A549 (cell line): ENCODE measurements around the gene ATP8A2.

Experiments used
- CHD2 ChIP-seq: fragments of 150-350 bp; IDR thresholded peaks from 2 replicates; pipeline ENCODE4 v1.6.1; 2014; ENCODE audit warnings: low read length; ENCODE audit not compliant: partially characterized antibody
- MAZ ChIP-seq: fragments of 150-350 bp; IDR thresholded peaks from 2 replicates; pipeline ENCODE4 v1.6.1; 2014; ENCODE audit warnings: antibody characterized with exemption, low read depth, low read length, borderline replicate concordance
- SMC3 ChIP-seq: fragments of >200 bp; sonication (Bioruptor Twin); formaldehyde crosslinking; IDR thresholded peaks from 3 replicates; pipeline ENCODE4 v1.6.1; 2018; ENCODE audit warnings: inconsistent platforms
- TF ChIP-seq, protein P1 (sequence below): fragments of >200 bp; sonication (Bioruptor Twin); formaldehyde crosslinking; IDR thresholded peaks from 3 replicates; pipeline ENCODE4 v1.5.1; 2016

DNA sequence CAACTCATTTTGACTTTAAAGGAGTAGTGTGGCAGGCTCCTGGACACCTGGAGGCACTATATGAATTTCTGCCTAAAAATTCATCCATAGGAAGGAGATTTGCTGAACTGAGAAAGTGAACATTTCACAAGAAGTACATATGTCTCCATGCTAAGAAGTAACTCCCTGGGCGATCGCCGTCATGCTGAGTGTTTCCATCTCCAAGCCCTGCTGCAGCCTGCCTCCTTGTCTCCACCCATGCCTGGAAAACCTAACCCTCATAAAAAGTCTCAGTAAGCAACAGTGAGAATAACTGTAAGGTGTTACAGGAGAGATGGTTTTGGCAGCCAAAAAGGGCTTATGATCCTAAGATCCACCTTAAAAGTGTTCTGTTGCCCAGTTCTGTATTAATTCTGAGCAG lies 428.7 kb downstream of the ATP8A2 start:
- TF ChIP-seq CHD2 (no peak), MAZ (no peak), SMC3 (no peak)
- TF ChIP-seq, protein P1, sequence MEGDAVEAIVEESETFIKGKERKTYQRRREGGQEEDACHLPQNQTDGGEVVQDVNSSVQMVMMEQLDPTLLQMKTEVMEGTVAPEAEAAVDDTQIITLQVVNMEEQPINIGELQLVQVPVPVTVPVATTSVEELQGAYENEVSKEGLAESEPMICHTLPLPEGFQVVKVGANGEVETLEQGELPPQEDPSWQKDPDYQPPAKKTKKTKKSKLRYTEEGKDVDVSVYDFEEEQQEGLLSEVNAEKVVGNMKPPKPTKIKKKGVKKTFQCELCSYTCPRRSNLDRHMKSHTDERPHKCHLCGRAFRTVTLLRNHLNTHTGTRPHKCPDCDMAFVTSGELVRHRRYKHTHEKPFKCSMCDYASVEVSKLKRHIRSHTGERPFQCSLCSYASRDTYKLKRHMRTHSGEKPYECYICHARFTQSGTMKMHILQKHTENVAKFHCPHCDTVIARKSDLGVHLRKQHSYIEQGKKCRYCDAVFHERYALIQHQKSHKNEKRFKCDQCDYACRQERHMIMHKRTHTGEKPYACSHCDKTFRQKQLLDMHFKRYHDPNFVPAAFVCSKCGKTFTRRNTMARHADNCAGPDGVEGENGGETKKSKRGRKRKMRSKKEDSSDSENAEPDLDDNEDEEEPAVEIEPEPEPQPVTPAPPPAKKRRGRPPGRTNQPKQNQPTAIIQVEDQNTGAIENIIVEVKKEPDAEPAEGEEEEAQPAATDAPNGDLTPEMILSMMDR: no peak
